ENCODE measurements around the gene B4GAT1. TPM values are rescaled to one million over a fixed set of nuclear protein-coding genes. Genes with fewer than 3 reads are reported as not detected.

The B4GAT1 gene
- total and polyA plus RNA-seq, 2 of the 13 experiments (the other 11 are each of a cell fraction or from before 2014, with no cell fraction given), result 40.4 to 109 TPM

DNA sequence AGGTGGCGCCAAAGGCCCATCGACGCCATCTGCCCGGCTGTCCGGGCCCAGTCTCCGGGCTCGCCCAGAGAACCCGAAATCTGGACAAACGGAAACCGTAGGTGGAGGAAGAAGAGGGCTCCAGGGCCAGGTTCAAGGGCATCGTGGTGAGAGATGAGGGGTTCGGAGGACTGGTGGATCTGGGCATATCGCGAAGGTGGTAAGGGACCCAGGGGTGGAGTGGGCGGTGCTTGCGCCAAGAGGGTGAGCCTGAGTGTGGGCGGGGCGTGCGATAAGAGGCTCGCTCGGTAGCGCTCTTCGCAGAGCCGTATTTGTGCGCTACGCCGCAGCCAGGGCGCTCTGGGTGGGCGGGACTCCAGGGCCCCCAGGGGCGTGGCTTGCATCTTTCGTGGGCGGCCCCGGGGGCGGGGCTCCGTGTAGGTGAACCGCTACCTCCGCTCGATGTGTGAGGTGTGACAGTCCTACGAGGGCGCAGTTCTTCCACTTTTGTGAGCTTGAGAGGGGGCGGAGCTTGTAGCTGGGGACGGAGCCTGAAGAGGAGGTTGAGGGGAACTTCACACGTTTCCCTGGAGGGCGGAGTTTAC is 35.4 kb downstream of the B4GAT1 start (continued):
- peak; percentile 73; the same call in 1 of the 2 replicates for TF ChIP-seq SALL2 (CRISPR knock-in tag; IDR thresholded peaks at IDR 0.05)
- TF ChIP-seq, protein P1, sequence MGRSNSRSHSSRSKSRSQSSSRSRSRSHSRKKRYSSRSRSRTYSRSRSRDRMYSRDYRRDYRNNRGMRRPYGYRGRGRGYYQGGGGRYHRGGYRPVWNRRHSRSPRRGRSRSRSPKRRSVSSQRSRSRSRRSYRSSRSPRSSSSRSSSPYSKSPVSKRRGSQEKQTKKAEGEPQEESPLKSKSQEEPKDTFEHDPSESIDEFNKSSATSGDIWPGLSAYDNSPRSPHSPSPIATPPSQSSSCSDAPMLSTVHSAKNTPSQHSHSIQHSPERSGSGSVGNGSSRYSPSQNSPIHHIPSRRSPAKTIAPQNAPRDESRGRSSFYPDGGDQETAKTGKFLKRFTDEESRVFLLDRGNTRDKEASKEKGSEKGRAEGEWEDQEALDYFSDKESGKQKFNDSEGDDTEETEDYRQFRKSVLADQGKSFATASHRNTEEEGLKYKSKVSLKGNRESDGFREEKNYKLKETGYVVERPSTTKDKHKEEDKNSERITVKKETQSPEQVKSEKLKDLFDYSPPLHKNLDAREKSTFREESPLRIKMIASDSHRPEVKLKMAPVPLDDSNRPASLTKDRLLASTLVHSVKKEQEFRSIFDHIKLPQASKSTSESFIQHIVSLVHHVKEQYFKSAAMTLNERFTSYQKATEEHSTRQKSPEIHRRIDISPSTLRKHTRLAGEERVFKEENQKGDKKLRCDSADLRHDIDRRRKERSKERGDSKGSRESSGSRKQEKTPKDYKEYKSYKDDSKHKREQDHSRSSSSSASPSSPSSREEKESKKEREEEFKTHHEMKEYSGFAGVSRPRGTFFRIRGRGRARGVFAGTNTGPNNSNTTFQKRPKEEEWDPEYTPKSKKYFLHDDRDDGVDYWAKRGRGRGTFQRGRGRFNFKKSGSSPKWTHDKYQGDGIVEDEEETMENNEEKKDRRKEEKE (IDR thresholded peaks at IDR 0.05), result no peak
- TF ChIP-seq KLF15 (CRISPR knock-in tag; IDR thresholded peaks at IDR 0.05; ENCODE audit: borderline replicate concordance), result no peak
- no peak for TF ChIP-seq HES4 (CRISPR knock-in tag; IDR thresholded peaks at IDR 0.05; ENCODE audit: borderline replicate concordance)
- TF ChIP-seq, protein P2, sequence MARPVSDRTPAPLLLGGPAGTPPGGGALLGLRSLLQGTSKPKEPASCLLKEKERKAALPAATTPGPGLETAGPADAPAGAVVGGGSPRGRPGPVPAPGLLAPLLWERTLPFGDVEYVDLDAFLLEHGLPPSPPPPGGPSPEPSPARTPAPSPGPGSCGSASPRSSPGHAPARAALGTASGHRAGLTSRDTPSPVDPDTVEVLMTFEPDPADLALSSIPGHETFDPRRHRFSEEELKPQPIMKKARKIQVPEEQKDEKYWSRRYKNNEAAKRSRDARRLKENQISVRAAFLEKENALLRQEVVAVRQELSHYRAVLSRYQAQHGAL (CRISPR knock-in tag; IDR thresholded peaks at IDR 0.05; ENCODE audit: not compliant biosample characterization), result no peak
- no peak for TF ChIP-seq NFIB (CRISPR knock-in tag; IDR thresholded peaks at IDR 0.05; ENCODE audit: borderline replicate concordance)
- TF ChIP-seq ZNF207 (IDR thresholded peaks at IDR 0.05; ENCODE audit: borderline replicate concordance), result no peak
- TF ChIP-seq SMAD3 (CRISPR knock-in tag; IDR thresholded peaks at IDR 0.05), result no peak
- TF ChIP-seq ZNF251 (CRISPR knock-in tag; IDR thresholded peaks at IDR 0.05), result no peak
- TF ChIP-seq EP300 (IDR thresholded peaks at IDR 0.05; ENCODE audit: low read depth in 2 of 2, low read length in 2 of 2), result no peak
- TF ChIP-seq EP300 (CRISPR knock-in tag; IDR thresholded peaks at IDR 0.05; ENCODE audit: borderline replicate concordance), result no peak
- TF ChIP-seq NCOR1 (IDR thresholded peaks at IDR 0.05; ENCODE audit: borderline replicate concordance, low read length), result peak; percentile 47; the same call in 1 of the 2 replicates
- 0 out of 2 replicates have a peak, but pooled peaks have one; percentile 20 for TF ChIP-seq AHR (CRISPR knock-in tag; IDR thresholded peaks at IDR 0.05)
- no peak for TF ChIP-seq ZNF329 (CRISPR knock-in tag; IDR thresholded peaks at IDR 0.05; ENCODE audit: low read depth)
- TF ChIP-seq ZFX (CRISPR knock-in tag; IDR thresholded peaks at IDR 0.05; ENCODE audit: low read depth), result peak; percentile 85
- no peak for TF ChIP-seq ZNF883 (CRISPR knock-in tag; IDR thresholded peaks at IDR 0.05; ENCODE audit: not compliant biosample characterization)
- TF ChIP-seq, protein P3, sequence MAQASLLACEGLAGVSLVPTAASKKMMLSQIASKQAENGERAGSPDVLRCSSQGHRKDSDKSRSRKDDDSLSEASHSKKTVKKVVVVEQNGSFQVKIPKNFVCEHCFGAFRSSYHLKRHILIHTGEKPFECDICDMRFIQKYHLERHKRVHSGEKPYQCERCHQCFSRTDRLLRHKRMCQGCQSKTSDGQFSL (CRISPR knock-in tag; IDR thresholded peaks at IDR 0.05), result no peak
- TF ChIP-seq, protein P4, sequence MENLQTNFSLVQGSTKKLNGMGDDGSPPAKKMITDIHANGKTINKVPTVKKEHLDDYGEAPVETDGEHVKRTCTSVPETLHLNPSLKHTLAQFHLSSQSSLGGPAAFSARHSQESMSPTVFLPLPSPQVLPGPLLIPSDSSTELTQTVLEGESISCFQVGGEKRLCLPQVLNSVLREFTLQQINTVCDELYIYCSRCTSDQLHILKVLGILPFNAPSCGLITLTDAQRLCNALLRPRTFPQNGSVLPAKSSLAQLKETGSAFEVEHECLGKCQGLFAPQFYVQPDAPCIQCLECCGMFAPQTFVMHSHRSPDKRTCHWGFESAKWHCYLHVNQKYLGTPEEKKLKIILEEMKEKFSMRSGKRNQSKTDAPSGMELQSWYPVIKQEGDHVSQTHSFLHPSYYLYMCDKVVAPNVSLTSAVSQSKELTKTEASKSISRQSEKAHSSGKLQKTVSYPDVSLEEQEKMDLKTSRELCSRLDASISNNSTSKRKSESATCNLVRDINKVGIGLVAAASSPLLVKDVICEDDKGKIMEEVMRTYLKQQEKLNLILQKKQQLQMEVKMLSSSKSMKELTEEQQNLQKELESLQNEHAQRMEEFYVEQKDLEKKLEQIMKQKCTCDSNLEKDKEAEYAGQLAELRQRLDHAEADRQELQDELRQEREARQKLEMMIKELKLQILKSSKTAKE (CRISPR knock-in tag; IDR thresholded peaks at IDR 0.05; ENCODE audit: borderline replicate concordance), result no peak
- no peak for TF ChIP-seq NBN (conservative IDR thresholded peaks at IDR 0.05)
- TF ChIP-seq, protein P5, sequence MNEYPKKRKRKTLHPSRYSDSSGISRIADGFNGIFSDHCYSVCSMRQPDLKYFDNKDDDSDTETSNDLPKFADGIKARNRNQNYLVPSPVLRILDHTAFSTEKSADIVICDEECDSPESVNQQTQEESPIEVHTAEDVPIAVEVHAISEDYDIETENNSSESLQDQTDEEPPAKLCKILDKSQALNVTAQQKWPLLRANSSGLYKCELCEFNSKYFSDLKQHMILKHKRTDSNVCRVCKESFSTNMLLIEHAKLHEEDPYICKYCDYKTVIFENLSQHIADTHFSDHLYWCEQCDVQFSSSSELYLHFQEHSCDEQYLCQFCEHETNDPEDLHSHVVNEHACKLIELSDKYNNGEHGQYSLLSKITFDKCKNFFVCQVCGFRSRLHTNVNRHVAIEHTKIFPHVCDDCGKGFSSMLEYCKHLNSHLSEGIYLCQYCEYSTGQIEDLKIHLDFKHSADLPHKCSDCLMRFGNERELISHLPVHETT (CRISPR knock-in tag; conservative IDR thresholded peaks at IDR 0.05), result no peak; the same call in 1 of the 2 replicates
- TF ChIP-seq TBL1XR1 (IDR thresholded peaks at IDR 0.05; ENCODE audit: borderline replicate concordance, low read length, partially characterized antibody), result no peak
- TF ChIP-seq ZNF720 (CRISPR knock-in tag; IDR thresholded peaks at IDR 0.05), result no peak
- no peak for TF ChIP-seq RORA (CRISPR knock-in tag; IDR thresholded peaks at IDR 0.05)
